ENCODE measurements around the gene EFNA2.

Gene EFNA2

DNA sequence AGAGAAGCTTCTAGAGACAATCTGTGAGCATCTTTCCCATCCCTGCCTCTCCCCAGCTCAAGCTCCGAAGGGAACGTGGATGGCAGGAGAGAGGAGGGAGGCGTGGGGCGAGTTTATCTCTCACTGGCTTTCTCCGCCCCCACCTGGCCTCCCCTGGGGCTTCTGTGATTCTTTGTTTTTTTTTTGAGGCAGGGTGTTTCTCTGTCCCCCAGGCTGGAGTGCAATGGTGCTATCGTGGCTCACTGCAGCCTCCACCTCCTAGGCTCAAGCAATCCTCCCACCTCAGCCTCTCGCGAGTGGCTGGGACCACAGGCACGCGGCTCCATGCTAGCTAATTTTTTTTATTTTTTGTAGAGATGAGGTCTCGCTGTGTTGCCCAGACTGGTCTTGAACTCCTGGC lies 23.0 kb downstream of the EFNA2 start:
- TF ChIP-seq, protein P1, sequence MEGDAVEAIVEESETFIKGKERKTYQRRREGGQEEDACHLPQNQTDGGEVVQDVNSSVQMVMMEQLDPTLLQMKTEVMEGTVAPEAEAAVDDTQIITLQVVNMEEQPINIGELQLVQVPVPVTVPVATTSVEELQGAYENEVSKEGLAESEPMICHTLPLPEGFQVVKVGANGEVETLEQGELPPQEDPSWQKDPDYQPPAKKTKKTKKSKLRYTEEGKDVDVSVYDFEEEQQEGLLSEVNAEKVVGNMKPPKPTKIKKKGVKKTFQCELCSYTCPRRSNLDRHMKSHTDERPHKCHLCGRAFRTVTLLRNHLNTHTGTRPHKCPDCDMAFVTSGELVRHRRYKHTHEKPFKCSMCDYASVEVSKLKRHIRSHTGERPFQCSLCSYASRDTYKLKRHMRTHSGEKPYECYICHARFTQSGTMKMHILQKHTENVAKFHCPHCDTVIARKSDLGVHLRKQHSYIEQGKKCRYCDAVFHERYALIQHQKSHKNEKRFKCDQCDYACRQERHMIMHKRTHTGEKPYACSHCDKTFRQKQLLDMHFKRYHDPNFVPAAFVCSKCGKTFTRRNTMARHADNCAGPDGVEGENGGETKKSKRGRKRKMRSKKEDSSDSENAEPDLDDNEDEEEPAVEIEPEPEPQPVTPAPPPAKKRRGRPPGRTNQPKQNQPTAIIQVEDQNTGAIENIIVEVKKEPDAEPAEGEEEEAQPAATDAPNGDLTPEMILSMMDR (IDR thresholded peaks at IDR 0.05; ENCODE audit: control insufficient read depth, extremely low read depth, insufficient read depth), result no peak
- no peak for DNase-seq (ENCODE audit: low read depth)
- H3K4me3 ChIP-seq (ENCODE audit: low read depth, low read length), result no peak overlapping the region

DNA sequence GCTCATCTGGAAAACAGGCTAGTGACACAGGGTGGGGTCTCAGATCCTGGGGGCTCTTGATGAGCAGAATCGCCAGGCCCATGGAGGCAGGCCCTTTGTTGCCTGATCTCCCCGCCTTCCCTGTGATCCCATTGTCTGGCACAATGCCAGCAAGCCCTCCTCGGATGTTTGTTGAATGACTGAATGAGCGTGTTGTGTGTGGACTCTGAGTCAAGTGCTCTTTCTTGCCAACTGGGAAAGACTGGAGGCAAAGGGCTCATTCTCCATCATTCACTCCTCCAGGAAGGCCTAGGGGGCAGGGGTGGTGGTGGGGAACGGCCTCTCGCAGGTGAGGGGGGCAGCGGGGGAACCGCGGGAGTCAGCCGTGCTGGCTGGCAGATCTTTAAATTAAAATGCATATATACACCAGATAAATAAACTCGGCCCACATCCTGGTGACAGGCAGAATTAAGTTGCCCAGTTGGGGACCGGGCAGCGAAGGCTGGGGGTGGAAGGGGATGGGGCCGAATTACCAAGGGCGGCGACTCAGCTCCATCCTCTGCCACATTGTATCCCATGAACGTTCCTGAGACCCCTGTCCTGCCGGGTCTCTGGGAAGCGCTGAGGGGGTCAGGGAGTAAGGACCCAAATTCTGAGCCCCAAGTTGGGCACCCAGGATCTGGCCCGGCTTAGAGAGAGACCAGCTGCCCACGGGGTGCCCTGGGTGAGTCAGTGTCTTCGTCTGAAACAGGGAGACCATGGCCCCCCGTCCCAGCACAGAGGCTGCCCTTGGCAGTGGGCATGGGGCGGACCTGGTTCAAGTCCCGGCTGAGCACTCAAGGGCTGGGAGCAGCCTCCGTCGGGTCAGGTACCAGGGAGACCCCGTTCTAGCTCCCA lies 24.5 kb downstream of the EFNA2 start:
- no peak for DNase-seq (ENCODE audit: low read depth)
- TF ChIP-seq, protein P1 (IDR thresholded peaks at IDR 0.05; ENCODE audit: control insufficient read depth, extremely low read depth, insufficient read depth), result no peak
- H3K4me3 ChIP-seq (ENCODE audit: low read depth, low read length), result no peak overlapping the region

DNA sequence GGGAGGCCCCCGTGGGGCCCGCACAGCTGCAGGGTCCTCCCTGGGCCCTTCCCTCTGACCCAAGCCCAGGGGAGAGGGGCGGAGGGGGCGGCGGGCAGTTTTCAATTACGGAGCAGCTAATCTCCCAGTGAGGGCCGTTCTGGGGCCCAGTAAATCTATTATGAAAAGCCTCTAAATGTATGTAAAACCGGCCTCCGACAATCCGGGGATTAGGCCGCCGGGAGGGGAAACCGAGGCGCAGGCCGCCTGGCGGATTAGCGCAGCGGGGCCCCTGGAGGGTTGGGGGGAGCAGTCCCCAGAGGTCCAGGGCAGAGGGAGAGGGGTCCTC lies 25.1 kb downstream of the EFNA2 start:
- TF ChIP-seq, protein P1 (IDR thresholded peaks at IDR 0.05; ENCODE audit: control insufficient read depth, extremely low read depth, insufficient read depth), result no peak
- H3K4me3 ChIP-seq (ENCODE audit: low read depth, low read length), result no peak overlapping the region
- DNase-seq (ENCODE audit: low read depth), result no peak

DNA sequence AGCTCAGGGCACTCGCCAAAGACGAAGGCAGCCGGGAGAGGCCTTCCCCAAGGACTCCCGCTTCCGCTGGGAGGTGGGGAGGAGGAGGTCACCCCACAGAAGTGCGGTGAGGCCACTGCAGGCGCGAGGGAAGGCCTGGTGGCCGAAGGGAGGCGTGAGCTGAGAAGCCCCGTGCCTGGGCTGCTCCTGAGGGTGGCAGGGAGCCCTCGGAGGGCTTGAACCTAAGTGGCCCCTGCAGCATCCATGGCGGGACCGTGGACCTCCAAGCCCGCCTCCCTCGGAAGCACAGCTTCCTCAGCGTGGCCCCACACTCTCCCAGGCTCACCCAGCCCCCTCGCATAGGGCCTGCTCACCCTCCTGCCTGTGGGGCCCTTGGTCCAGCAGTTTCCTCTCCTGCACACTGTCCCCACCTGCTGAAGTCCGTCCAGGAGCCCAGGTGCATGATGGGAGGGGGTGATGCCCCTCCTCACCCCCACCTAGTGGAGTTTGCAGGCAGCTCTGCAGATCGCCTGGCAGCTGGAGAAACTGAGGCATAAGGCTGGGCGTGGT lies 25.9 kb downstream of the EFNA2 start:
- no peak overlapping the region for H3K4me3 ChIP-seq (ENCODE audit: low read depth, low read length)
- TF ChIP-seq, protein P1 (IDR thresholded peaks at IDR 0.05; ENCODE audit: control insufficient read depth, extremely low read depth, insufficient read depth), result no peak
- no peak for DNase-seq (ENCODE audit: low read depth)

DNA sequence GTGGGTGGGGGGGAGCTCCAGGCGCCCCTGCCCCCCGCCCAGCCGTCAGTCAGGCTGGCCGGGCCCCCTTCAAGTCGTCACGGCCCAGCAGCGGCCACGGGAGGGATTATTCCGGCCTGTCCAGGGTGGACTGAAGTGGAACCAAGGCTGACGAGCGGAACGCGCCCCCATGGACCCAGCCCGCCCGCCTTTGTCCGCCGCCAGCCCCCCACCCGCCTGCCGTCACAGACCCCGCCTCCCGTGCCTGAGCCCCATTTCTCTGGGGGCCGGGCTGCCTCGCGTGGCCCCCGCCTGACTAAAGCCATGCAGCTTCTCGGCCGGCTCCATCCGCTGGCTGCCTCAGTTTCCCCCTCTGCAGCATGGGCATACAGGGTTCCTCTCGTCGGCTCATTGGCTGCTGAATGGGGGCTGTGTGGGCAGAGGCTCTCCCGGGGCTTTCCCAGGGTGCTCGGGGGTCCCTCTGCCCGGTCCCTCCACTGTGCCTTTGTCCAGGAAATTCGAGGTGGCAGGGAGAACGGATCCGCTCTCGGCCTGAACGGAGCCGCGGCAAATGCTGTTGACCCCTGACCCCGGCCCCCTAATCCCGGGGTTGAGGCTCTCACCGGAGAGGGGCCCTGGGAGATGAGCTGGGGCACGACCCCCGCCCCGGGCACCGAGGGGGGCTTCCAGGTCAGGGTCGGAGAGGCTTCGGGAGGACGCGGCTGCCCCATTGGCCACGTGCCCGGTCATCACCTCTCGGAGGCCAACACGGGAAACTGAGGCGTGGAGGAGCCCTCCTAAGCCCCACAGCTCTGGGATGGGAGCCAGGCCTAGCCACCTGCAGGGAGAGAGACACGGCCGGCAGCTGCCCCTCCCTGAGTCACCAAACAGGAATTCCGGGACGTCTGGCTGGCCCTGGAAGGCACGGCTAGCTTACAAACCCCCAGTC lies 27.4 kb downstream of the EFNA2 start:
- no peak overlapping the region for H3K4me3 ChIP-seq (ENCODE audit: low read depth, low read length)
- DNase-seq (ENCODE audit: low read depth), result peak; percentile 18
- TF ChIP-seq, protein P1 (IDR thresholded peaks at IDR 0.05; ENCODE audit: control insufficient read depth, extremely low read depth, insufficient read depth), result no peak

DNA sequence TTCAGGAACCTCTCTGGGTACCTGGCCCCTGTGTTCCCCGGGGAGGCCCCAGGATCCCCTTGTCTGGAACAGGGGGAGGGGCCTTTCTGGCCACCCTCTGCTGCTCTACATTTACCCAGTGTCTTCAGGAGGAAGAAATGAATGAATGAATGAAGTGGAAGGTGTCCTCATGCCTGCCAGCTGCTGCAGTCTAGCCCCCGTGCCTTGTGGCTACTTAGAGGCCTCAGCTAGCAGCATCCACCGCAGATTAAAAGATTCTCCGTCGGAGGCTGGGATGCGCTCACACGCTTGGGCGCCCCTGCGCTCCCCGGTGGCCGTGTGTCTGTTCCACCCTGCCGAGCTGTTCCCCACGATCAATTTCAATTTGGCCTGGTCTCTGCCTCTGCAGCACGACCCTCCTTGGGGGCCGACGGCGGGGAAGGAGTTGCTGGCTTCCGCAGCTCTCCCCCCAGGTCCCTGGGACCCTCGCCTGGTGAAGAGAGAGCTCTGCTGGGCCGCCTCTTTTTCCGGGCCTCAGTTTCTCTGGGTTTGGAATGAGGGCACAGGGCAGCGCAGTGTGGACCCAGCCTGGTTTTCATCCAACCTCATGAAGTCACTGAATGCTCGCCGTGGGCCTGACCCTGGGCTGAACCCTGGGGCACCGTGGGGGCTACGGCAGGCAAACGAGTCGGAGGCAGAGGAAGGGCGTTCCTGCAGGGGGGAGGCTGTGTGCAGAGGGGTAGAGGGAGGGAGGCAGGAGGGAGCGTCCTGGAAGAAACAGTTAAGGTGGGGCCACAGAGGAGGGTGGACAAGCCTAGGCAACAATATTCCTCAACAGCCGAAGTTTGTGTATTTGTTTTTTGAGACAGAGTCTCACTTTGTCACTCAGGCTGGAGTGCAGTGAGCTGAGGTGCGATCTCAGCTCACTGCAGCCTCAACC lies 28.3 kb downstream of the EFNA2 start:
- H3K4me3 ChIP-seq (ENCODE audit: low read depth, low read length), result no peak overlapping the region

More for the DNA sequence above, 28.3 kb downstream of the EFNA2 start:
- no peak for DNase-seq (ENCODE audit: low read depth)
- TF ChIP-seq, protein P1 (IDR thresholded peaks at IDR 0.05; ENCODE audit: control insufficient read depth, extremely low read depth, insufficient read depth), result no peak
